Vagina (tissue), 2 donors: ENCODE results near the gene STK17B.

ENCODE experiments used
- CTCF ChIP-seq, 3 experiments: fragments of 450-650 bp in 2 of 3; fragments of 200-600 bp in 1 of 3; sonication (generic) in 1 of 3; IDR thresholded peaks; one replicate each; pipeline ENCODE4 v1.5.1; 2017 to 2019; ENCODE audit warnings: antibody characterized with exemption in 3 of 3, mild to moderate bottlenecking in 2 of 3, moderate library complexity in 2 of 3
- POLR2AphosphoS5 ChIP-seq, 2 donors: sonication (generic); formaldehyde crosslinking; IDR thresholded peaks; one replicate each; pipeline ENCODE4 v1.9.0; 2017; ENCODE audit warnings: antibody characterized with exemption in 2 of 2, mild to moderate bottlenecking in 2 of 2, low read depth in 1 of 2; ENCODE audit not compliant: insufficient read depth in 1 of 2

- no peak for TF ChIP-seq CTCF (IDR thresholded peaks at IDR 0.05)
- TF ChIP-seq POLR2AphosphoS5 (IDR thresholded peaks at IDR 0.05; ENCODE audit: insufficient read depth in 1 of 2, low read depth in 1 of 2): no peak
Observed at GRCh38 chr2:196206804-196207203, 35.4 kb upstream of the STK17B start.
